ENCODE results near the gene SESTD1.

SESTD1 gene

DNA sequence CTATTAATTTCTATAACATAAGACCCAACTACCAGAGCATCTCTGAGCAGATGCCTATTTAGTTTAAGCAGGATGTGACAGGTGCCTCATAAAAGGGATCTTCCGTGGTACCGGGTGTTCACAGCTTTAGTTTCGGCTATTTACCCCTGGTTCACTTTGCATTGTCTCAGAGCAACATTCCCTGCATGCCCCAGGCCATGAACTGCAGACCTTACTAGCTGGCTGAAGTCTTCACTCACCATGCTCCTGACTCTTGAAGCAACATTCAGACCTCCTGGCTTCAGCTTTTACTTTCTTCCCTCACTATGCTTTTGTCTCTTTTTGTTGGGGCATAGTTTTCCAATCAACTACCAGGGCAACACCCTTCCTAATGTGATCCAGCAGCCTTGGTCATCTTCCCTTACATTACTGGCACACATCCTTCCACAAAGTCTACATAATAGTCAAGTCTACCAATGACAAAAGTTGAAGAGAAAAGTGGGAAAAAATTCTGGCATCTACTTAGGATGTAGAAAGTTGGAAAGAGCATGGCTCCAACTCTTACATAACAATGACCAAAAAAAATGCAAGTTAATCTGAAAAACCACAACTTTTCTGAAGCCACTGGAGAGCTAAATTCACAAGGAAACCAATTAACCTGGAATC is 99.2 kb downstream of the SESTD1 start:
- H3K4me3 ChIP-seq (replicated peaks; ENCODE audit: insufficient read depth, low read length): no peak overlapping the region
- no peaks in the 10 kb centered on the region for H3K27me3 ChIP-seq (ENCODE audit: insufficient read depth, poor library complexity, severe bottlenecking)
- no peak for DNase-seq (ENCODE audit: low read depth in 1 of 2, low spot score in 1 of 2)
- no peak for TF ChIP-seq REST (IDR thresholded peaks at IDR 0.05; ENCODE audit: insufficient replicate concordance, low read depth)
- no peak for TF ChIP-seq CTCF (IDR thresholded peaks at IDR 0.05; ENCODE audit: insufficient read depth, low read length)
- no peak for TF ChIP-seq POLR2AphosphoS5 (IDR thresholded peaks at IDR 0.05; ENCODE audit: low read depth)
- H3K27ac ChIP-seq (replicated peaks): no peak overlapping the region

- H3K27ac ChIP-seq (replicated peaks): no peak overlapping the region
- no peak for DNase-seq (ENCODE audit: low read depth in 1 of 2, low spot score in 1 of 2)
- no peaks in the 10 kb centered on the region for H3K27me3 ChIP-seq (ENCODE audit: insufficient read depth, poor library complexity, severe bottlenecking)
- H3K4me3 ChIP-seq (replicated peaks; ENCODE audit: insufficient read depth, low read length): no peak overlapping the region
- no peak for TF ChIP-seq SPI1 (IDR thresholded peaks at IDR 0.05; ENCODE audit: borderline replicate concordance, low read depth)
- TF ChIP-seq REST (IDR thresholded peaks at IDR 0.05; ENCODE audit: insufficient replicate concordance, low read depth): no peak
- no peak for TF ChIP-seq GABPA (IDR thresholded peaks at IDR 0.05; ENCODE audit: low read depth)
- no peak for TF ChIP-seq CTCF (IDR thresholded peaks at IDR 0.05; ENCODE audit: insufficient read depth, low read length)
- no peak for TF ChIP-seq POLR2AphosphoS5 (IDR thresholded peaks at IDR 0.05; ENCODE audit: low read depth)
Observed at GRCh38 chr2:179141206-179141605, 123.4 kb downstream of the SESTD1 start.

DNA sequence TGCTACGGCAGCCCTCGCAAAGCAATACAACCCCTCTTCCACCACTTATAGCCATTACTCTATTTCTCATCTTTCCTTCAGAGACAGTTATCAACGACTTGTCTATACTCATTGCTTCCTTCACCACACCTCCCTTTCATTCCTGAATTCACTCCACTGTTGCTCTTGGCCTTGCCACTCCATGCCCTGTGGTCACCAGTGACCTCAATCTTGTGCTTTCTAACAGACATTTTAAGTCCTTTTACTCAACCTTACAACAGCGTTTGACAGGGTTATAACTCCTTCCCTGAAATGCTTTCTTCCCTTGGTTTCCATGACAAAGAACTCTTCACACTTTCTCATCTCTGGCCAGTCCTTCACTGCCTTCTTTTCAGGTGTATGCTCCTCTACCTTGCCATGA is 124.1 kb downstream of the SESTD1 start:
- no peak for TF ChIP-seq POLR2AphosphoS5 (IDR thresholded peaks at IDR 0.05; ENCODE audit: low read depth)
- Histone ChIP-seq H3K4me3 (replicated peaks; ENCODE audit: insufficient read depth, low read length) (no peak overlapping the region), H3K27me3 (ENCODE audit: insufficient read depth, poor library complexity, severe bottlenecking) (no peaks in the 10 kb centered on the region), H3K27ac (replicated peaks) (no peak overlapping the region)
- DNase-seq (ENCODE audit: low read depth in 1 of 2, low spot score in 1 of 2): no peak

DNA sequence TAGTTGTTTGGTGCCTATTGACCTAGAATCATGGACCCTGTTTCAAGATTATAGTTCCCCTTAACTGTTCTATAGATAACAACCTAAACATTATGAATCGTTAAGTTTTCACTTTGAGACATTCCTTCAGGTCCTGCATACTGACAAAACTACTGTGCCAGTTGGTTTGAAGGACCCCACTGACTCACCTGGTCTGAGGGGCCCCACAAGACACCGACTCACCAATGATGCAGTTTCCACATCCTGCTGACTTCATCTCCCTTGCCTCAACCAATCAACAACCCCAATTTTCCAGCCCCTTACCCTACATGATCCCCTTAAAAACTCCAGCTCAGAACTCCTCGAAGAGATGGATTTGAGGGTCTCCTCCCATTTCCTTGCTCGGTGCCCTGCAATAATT is 125.1 kb downstream of the SESTD1 start:
- Histone ChIP-seq H3K4me3 (replicated peaks; ENCODE audit: insufficient read depth, low read length) (no peak overlapping the region), H3K27me3 (ENCODE audit: insufficient read depth, poor library complexity, severe bottlenecking) (no peaks in the 10 kb centered on the region), H3K27ac (replicated peaks) (no peak overlapping the region)
- no peak for TF ChIP-seq CTCF (IDR thresholded peaks at IDR 0.05; ENCODE audit: insufficient read depth, low read length)
- TF ChIP-seq POLR2AphosphoS5 (IDR thresholded peaks at IDR 0.05; ENCODE audit: low read depth): no peak
- TF ChIP-seq REST (IDR thresholded peaks at IDR 0.05; ENCODE audit: insufficient replicate concordance, low read depth): no peak
- no peak for TF ChIP-seq SPI1 (IDR thresholded peaks at IDR 0.05; ENCODE audit: borderline replicate concordance, low read depth)
- no peak for TF ChIP-seq GABPA (IDR thresholded peaks at IDR 0.05; ENCODE audit: low read depth)
- no peak for DNase-seq (ENCODE audit: low read depth in 1 of 2, low spot score in 1 of 2)

Data from HL-60 (cell line).